PC-3 (cell line): ENCODE measurements around the gene TNRC6B.

Experiments used
- CTCF ChIP-seq: fragments of 300-600 bp; sonication (generic); conservative IDR thresholded peaks from 2 replicates; pipeline ENCODE4 v1.5.1; 2017; ENCODE audit warnings: antibody characterized with exemption, low read depth, mild to moderate bottlenecking, low read length
- EZH2 ChIP-seq: fragments of 300-600 bp; sonication (generic); IDR thresholded peaks from one replicate; pipeline ENCODE4 v1.6.1; 2017; ENCODE audit warnings: antibody characterized with exemption, mild to moderate bottlenecking, low read length; ENCODE audit not compliant: unreplicated experiment

GRCh38 chr22:40376149-40376548, 198.4 kb downstream of the TNRC6B start:
- TF ChIP-seq CTCF (no peak), EZH2 (no peak)
